Sigmoid colon (tissue), 3 donors: ENCODE results near the gene FRY.

ENCODE experiments used
- CTCF ChIP-seq, 4 experiments: fragments of 450-650 bp in 3 of 4; fragments of 200-600 bp in 1 of 4; IDR thresholded peaks; one replicate each; pipeline ENCODE4 v1.5.1; 2016 to 2019; ENCODE audit warnings: antibody characterized with exemption in 4 of 4, mild to moderate bottlenecking in 3 of 4, moderate library complexity in 2 of 4
- POLR2A ChIP-seq, 2 donors: fragments of 450-650 bp; IDR thresholded peaks; one replicate each; pipeline ENCODE4 v1.6.1; 2016; ENCODE audit warnings: antibody characterized with exemption in 2 of 2, mild to moderate bottlenecking in 2 of 2, moderate library complexity in 2 of 2

GRCh38 chr13:32008518-32009175 lies 22.9 kb upstream of the FRY start:
- TF ChIP-seq CTCF (IDR thresholded peaks at IDR 0.05) (no peak), POLR2A (IDR thresholded peaks at IDR 0.05) (no peak)
